ENCODE measurements around the gene NELL1. TPM values are rescaled to one million over a fixed set of nuclear protein-coding genes. Genes with fewer than 3 reads are reported as not detected.

The NELL1 gene
- total RNA-seq, 6 experiments from 2014 or later = not detected

DNA sequence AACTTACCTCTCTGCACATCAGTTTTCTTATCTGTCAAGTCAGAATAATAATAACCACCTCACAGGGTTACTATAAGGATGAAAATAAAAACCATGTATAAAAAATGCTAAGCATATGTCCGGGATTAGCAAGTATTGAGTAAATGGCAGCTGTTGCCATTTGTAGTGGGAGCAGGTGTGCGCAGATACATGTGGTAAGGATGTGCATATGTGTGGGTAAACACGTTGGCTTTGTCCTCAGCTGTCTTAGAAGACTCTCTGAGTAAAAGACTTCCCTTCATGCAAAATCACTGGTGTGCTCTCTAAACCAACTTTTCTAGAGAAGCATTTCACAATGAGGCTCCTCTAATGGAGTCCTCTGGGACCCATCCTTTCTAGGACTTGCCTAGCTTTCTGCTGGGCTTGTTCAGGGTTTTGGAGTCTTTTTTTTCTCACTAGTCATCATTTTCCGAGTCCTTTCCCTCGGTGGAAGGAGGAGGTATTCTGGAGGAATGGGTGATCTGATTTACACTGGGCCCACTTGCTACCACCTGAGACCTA is 62.4 kb downstream of the NELL1 start:
- no peaks in the 10 kb centered on the region for H3K4me1 ChIP-seq
- H3K36me3 ChIP-seq = no peaks in the 10 kb centered on the region
- TF ChIP-seq, protein P1, sequence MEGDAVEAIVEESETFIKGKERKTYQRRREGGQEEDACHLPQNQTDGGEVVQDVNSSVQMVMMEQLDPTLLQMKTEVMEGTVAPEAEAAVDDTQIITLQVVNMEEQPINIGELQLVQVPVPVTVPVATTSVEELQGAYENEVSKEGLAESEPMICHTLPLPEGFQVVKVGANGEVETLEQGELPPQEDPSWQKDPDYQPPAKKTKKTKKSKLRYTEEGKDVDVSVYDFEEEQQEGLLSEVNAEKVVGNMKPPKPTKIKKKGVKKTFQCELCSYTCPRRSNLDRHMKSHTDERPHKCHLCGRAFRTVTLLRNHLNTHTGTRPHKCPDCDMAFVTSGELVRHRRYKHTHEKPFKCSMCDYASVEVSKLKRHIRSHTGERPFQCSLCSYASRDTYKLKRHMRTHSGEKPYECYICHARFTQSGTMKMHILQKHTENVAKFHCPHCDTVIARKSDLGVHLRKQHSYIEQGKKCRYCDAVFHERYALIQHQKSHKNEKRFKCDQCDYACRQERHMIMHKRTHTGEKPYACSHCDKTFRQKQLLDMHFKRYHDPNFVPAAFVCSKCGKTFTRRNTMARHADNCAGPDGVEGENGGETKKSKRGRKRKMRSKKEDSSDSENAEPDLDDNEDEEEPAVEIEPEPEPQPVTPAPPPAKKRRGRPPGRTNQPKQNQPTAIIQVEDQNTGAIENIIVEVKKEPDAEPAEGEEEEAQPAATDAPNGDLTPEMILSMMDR (IDR thresholded peaks at IDR 0.05) = no peak
- TF ChIP-seq POLR2A (IDR thresholded peaks at IDR 0.05) = no peak
- no peak overlapping the region for H3K4me3 ChIP-seq
- no peaks in the 10 kb centered on the region for H3K9me3 ChIP-seq
- H3K27me3 ChIP-seq = no peaks in the 10 kb centered on the region
- intact Hi-C loops (cut with DNase I) = no loop called here
- WGBS (ENCODE audit: insufficient coverage, low coverage, low lambda C conversion rate, missing lambda C conversion rate) = 44% methylated on average over 5 of the region's 5 CpGs
- DNase-seq = no peak
- H3K27ac ChIP-seq = no peak overlapping the region
- ATAC-seq = no peak

DNA sequence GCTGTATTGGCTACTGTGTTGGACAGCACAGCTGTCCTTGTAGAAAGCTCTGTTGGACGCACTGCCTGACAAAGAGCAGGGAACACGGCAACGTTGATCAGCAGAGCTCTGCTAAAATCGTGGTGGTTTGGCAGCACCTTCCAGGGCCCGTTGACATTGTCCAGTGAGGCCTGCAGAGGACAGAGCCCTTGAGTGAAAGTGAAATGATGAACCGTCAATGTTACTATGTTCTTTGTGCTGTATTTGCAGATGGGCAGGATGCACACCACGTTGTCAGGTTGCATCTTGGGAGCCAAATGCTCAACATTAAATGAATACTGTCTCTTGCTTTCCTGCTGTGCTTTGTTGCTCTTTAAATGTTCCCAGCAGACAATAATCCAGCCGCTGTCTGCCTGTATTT is 69.7 kb downstream of the NELL1 start:
- 38% methylated on average over 5 of the region's 8 CpGs for WGBS (ENCODE audit: insufficient coverage, low coverage, low lambda C conversion rate, missing lambda C conversion rate)
- Histone ChIP-seq H3K4me3 (no peak overlapping the region), H3K9me3 (no peaks in the 10 kb centered on the region), H3K4me1 (no peaks in the 10 kb centered on the region), H3K36me3 (no peaks in the 10 kb centered on the region), H3K27ac (no peak overlapping the region), H3K27me3 (no peaks in the 10 kb centered on the region)
- ATAC-seq (no peak), DNase-seq (no peak)
- intact Hi-C loops (cut with DNase I) = no loop called here
- TF ChIP-seq, protein P1 (IDR thresholded peaks at IDR 0.05) = no peak
- TF ChIP-seq POLR2A (IDR thresholded peaks at IDR 0.05) = no peak

DNA sequence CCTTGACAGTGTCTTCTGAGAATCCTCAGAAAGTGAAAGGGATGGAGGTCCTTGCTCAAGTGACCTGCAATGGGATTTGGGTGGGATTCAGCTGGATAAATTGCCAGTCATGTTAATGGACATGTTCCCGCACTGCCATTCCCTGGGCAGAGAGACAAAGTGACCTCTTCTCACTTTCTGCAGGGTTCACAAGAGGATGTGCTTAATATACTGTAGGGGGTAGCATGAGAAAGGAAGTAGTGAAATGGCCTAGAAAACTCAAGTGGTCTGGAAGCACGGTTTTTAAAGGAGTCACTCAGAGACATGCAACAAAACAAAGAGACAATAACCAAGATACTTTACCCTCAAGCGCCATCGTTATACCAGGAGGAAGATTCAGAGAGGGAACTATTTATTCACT is 70.2 kb downstream of the NELL1 start:
- Histone ChIP-seq H3K36me3 (no peaks in the 10 kb centered on the region), H3K9me3 (no peaks in the 10 kb centered on the region), H3K4me1 (no peaks in the 10 kb centered on the region), H3K27ac (no peak overlapping the region), H3K4me3 (no peak overlapping the region), H3K27me3 (no peaks in the 10 kb centered on the region)
- DNase-seq (no peak), ATAC-seq (no peak)
- intact Hi-C loops (cut with DNase I) = no loop called here
- WGBS (ENCODE audit: insufficient coverage, low coverage, low lambda C conversion rate, missing lambda C conversion rate) = 38% methylated on average over 4 of the region's 4 CpGs
- TF ChIP-seq, protein P1 (IDR thresholded peaks at IDR 0.05) = no peak
- TF ChIP-seq POLR2A (IDR thresholded peaks at IDR 0.05) = no peak

DNA sequence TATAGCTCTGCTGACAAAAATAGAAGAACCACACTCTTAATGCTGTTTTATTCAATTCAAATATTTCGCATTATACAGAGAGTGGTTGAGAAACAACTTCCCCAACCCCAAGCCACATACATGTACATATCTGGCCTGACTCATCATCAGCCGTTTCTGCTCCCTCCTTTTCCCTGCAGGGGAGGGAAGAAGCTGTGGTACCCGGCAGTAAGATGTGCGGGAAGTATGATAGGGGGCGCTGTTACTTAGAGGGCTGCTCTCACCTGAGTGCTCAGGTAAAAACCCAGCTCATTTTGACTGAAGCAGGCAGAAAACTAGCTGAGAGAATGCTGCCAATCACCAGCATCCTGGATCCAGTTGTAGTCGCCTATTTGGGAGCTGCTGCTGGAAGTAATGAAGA is 85.5 kb downstream of the NELL1 start:
- no peak for TF ChIP-seq POLR2A (IDR thresholded peaks at IDR 0.05)
- TF ChIP-seq, protein P1 (IDR thresholded peaks at IDR 0.05) = no peak
- ATAC-seq = no peak

DNA sequence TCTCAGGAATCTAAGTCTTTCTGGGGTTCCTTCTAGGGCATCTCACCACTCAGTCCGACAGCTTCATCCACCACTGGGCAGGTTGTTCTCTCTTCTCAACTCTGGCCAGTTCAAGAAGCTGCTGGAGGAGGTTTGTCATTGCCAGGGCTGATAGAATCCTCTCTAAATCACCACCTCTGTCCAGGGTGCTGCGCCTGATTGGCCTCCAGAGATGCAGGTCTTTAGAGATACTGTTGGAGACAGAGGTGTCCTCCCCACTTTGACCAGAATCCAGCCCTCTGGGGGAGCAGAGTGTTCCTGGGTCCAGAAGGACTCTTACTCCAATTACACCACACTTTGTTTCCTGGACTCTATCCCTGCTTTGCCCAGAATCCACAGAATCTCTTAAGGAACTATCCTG is 90.2 kb downstream of the NELL1 start:
- H3K4me1 ChIP-seq = no peaks in the 10 kb centered on the region
- WGBS (ENCODE audit: insufficient coverage, low coverage, low lambda C conversion rate, missing lambda C conversion rate) = 20% methylated on average over 1 of the region's 2 CpGs
- intact Hi-C loops (cut with DNase I) = no loop called here
- TF ChIP-seq, protein P1 (IDR thresholded peaks at IDR 0.05) = no peak
- TF ChIP-seq POLR2A (IDR thresholded peaks at IDR 0.05) = no peak
- no peaks in the 10 kb centered on the region for H3K9me3 ChIP-seq
- H3K36me3 ChIP-seq = no peaks in the 10 kb centered on the region
- H3K27me3 ChIP-seq = no peaks in the 10 kb centered on the region
- H3K27ac ChIP-seq = no peak overlapping the region
- ATAC-seq (no peak), DNase-seq (no peak)
- no peak overlapping the region for H3K4me3 ChIP-seq

More for the DNA sequence above, 85.5 kb downstream of the NELL1 start:
- Histone ChIP-seq H3K36me3 (no peaks in the 10 kb centered on the region), H3K4me1 (no peaks in the 10 kb centered on the region), H3K9me3 (no peaks in the 10 kb centered on the region), H3K4me3 (no peak overlapping the region), H3K27ac (no peak overlapping the region), H3K27me3 (no peaks in the 10 kb centered on the region)
- 6% methylated on average over 6 of the region's 6 CpGs for WGBS (ENCODE audit: insufficient coverage, low coverage, low lambda C conversion rate, missing lambda C conversion rate)
- DNase-seq = no peak
- intact Hi-C loops (cut with DNase I) = no loop called here
